ENCODE results near the gene TUBGCP6.

TUBGCP6 gene

DNA sequence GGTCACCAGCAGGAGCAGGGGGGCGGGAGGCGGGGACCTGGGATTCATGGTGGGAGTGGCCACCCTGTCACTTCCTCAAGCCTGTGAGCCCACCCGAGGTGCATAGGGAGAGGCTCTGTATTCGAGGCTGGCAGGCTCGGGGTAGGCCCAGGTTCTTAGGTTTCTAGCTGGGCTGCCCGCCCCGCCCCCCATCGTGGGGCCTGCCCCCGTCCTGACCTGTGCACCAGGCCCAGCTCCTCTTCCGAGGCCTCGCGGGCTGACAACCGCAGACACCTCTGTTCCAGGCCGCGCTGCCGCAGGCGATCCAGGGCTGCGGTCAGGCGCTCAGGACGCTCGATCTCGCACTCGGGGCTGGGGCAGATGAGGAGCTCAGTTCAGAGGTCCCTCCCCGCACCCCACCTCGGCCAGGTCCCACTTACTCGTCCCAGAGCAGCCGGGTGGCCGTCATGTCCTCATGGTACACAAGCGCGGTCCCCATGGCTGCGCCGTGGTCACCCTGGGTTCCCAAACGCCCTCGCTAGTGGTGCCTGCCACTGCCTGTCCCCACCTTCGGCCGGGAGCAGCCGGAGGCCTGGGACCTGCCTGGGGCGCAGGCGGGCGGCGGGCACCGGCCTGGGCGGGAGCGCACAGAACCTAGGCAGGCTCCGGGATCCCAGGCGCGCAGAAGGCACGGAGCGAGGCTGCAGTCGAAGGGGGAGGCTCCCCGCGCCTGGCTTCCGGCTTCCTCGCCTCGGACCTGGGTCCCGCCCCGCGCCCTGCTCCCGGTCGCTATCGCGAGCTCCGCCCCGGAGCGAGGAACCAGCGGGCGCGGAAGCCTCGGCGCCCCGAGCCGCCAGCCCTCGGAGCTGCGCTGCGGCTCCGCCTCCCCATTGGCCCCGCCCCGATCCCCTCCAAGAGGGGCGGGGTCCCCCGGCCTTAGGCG, 6.0 kb upstream of the TUBGCP6 start, which contains the start of gene HDAC10:
Gene HDAC10 (minus strand): TSS at position 711 of the 922 bp plus-strand sequence. CDS start 233 bp downstream, at position 478.
- peak; percentile 77 for DNase-seq

DNA sequence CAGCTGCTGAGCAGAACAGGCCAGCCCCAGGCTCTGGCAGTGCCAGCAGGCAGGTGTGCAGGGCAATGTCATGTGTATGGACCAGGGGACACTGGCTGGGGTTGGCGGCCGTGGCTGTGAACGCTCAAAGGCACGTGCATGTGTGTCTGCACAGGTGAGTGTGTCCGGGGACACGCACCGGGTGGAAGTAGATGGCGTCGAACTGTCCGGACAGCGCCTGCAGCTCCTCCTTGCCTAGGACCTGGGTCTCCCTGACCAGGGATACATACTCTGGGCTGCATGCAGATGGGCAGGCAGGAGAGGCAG, 5.4 kb upstream of the TUBGCP6 start:
- no peak for DNase-seq

DNA sequence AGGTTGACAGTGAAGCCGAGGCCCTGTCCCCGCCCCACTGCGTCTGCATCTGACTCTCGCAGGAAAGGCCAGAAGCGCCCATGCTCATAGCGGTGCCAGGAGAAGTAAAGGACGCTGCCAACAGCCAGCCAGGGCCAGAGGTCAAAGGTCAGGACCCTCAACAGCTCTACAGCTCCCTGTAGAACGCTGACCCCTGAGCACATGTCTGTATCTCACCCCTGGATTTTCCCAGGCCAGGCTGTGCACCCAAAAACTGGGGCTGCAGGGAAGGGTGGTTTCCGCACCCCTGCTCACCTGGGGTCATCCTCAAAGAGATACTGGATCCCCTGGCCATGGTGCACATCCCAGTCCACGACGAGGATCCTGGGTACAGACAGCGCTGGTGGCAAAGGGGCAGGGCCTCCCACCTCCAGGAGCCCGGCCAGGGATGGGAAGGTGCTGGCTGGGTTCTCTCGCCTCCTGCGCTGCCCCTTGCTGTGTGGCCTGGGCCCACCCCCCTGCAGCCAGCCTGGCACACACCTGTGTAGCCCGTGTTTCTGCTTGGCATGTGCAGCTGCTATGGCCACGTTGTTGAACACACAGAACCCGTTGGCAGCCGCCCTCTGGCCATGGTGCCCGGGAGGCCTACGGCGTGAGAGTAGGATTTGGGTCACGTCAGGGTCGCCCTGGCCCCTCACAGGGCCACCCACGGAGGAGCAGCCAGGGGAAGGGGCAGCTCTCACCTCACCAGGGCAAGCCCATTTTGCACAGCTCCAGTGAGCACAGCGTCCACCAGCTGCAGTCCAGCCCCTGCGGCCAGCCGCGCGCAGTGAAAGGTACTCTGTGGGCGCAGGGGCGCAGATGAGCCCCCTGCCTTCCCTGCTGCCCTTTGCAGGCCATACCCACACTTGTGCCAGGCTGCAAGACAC, 4.8 kb upstream of the TUBGCP6 start:
- DNase-seq: no peak

DNA sequence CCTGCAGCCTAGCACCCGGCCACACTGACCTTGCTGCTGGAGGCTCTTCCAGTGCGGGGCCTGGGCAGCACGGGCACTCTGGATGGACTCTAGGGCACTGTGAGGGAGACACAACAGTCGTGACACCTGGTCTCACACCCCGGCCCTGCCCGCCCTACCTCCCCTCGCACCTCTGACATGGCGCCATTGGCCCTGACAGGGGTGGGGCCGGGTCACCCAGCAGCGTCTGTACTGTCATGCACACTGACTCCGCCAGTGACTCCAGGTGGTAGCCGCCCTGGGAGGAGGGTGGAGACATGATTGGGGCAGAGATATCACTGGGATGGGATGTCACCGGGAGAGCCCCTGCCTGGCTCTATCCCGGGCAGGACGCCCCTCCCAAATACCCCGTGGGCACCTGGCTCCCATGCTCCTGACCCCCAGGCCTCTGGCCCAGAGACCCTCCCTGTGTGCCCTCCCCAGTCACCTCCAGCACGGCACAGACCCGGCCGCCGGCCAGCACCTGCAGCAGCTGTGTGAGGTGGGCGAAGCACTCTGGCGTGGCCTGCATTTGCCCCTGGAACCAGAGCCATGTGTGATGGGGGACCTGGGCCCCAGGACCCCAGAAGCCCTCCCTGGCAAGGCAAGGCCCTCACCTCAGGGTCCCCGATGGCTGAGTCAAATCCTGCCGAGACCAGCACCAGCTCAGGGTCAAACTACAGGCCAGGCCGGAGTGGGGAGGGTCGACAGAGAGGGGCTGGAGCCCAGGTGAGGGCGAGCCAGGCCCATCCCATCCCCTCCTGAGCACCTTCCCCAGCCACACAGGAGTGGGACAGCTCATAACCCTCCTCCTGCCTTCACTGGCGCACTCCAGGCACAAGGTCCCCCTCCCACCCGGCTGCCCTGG, 3.6 kb upstream of the TUBGCP6 start:
- DNase-seq: no peak

DNA sequence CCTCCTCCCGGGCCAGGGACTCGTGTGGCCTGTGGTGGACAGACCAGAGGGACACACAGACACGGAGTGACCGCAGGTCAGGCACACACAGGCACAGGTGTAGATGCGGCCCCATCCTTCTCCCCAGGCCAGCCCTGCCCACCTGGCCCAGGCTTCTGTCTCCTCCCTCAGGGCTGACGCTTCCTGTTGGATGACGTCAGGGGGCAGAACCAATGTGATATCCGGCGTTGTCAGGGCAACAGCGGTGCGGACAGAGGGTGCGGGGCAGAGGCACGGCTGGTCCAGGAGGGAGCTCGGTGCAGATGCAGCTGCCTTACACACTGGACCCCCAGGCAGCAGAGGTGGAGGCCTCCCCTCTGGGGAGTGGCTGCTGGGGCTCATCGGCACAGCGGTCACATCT, 2.9 kb upstream of the TUBGCP6 start:
- DNase-seq: no peak

DNA sequence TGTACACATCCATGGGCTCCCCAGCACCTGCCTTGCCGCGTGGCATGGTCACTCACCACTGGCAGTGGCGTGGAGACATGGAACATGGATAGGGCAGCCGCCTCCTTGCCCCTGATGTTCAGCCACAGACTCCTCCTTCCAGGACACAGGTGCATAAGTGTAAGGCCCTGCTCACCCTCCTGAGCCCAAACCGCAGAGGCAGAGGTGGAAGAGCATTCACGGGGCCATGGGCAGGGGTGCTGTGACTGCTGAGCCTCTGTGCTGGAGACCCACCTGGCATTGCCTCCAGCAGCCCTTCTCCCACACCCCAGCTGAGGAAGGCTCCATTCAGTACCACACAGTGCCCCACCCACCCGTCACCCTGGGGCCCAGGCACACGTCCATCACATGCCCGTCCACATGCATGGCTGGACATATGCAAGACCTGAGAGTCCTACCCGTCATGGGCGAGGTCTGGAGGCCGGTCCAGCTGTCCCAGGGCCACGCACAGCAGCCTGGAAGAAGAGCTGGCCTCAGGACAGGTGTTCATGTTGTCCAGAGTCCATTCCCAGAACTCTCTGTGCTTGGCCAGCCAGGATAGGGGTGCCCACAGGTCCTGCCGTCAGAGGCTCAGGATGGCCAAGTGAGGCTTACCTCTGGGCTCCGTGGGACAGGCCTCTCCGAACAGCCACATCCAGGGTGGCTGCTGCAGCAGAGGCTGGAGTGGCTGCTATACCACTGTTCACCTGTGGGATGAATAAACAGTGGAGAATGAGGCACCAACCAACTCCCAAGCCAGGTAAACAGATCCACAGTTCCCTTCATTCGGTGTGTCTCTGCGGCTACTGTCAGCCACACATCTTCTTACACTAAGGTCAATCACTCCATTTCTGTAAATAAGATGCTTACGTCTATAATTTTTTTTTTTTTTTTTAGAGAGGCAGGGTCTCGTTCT, 1.7 kb upstream of the TUBGCP6 start:
- DNase-seq: no peak

DNA sequence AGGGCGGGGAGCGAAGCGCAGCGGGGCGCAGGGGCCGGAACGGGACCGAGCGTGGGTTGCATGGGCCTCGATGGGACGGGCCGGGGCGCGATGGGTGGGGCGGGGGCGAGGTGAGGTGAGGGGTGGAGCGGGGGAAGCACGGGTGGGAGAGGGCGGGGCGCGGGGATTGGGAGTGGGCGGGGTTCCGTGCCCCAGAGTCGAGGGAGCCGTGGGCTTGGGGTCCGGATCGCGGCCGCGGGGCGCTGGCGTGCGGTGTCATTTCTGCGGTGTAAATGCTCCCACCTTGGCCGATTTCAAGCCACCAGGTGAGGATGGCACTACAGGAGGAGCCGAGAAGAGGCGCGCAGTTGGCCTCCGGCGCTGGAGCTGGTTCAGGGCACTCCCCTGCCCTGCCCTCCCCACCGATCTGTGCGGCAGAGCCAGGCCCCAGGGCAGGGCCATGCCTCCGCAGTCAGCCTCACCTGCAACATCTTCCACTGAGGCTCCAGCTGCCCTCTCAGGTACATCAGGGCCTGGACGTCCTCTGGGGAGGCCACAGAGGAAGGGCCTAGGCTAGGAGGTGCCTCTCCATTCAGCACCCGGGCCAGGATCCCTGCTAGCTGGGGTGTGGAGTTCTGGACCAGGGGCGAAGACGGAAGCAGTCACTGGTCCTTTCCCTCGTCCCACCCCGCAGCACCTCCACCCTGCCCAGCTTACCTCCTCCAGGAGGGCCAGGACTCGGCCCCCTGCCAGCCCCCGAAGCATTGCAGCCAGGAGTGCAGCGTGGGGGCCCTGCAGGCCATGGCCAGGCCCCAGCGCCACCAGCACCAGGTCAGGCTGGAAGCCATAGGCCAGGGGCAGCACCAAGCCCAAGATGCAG, 620 bp upstream of the TUBGCP6 start:
- no peak for DNase-seq

DNA sequence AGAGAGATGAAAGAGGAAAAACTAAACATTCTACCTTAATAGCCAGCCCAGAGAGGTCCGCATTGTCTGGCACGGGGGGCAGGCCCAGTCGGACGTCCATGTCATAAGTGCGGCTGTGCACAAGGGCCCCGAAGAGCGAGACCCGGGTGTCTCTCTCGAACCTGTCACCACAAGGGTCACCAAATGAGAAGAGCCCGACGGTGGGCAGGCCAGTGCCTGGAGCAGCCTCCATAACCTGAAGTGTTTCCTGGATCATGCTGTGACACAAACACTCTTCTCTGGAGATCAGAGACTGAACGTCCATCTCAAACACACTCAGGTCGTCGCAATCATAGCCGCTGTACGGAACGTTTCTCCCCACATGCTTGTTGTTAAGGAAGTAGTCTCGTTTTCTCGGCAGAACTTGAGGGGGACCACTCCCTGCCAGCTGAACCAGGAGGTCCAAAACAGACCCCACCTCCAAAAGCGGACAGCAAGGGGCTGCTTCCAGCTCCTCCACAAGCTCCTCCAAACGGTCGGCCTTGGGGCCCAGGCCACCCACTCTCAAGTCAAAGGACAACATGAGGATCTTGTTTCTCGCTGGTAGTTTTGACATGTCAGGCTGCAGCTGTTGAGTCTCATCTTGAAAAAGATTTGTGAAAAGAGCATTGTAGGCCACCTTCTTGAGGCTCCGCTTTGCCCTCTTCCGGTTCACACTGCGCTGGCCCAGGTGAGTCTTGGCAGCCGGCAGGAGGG, 971 bp downstream of the TUBGCP6 start:
- DNase-seq: no peak

DNA sequence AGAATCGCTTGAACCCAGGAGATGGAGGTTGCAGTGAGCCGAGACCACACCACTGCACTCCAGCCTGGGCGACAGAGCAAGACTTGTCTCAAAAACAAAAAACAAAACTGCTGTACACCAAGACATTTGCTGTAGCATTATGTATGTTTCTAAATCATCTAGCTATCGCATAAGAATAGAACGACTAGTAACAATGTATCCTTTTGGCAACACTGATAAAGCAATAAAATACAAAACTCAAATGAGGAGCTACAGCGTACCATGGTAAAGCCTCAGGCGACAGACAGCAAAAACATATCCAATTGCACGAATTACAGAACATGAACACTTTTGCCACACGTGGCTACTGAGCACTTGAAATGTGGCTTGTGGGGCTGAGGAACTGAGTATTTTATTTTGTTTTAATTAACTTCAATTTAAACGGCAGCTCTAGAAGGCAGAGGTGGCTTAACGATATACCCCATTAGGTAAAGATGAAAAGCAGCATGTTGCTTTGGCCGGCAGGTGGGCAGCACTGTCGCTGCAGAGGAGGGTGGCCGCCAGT, 2.3 kb downstream of the TUBGCP6 start:
- DNase-seq: no peak

DNA sequence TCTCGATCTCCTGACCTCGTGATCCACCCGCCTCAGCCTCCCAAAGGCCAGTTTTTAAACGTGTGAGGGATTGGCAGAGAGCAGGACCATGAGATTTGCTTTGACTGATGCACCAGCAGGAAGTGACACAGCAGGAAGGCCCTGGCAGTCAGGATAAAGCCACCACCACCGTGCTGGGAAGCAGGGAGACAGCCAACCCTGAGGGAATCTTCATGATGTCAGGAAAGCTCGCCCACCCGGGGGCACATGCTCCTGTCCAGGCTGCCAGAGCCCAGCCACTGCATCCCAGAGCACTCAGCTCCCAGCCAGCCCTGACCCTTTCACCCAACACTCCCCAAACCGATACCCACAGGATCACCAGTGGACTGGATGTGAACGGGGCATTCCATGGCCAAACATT, 6.1 kb downstream of the TUBGCP6 start:
- DNase-seq: no peak

DNA sequence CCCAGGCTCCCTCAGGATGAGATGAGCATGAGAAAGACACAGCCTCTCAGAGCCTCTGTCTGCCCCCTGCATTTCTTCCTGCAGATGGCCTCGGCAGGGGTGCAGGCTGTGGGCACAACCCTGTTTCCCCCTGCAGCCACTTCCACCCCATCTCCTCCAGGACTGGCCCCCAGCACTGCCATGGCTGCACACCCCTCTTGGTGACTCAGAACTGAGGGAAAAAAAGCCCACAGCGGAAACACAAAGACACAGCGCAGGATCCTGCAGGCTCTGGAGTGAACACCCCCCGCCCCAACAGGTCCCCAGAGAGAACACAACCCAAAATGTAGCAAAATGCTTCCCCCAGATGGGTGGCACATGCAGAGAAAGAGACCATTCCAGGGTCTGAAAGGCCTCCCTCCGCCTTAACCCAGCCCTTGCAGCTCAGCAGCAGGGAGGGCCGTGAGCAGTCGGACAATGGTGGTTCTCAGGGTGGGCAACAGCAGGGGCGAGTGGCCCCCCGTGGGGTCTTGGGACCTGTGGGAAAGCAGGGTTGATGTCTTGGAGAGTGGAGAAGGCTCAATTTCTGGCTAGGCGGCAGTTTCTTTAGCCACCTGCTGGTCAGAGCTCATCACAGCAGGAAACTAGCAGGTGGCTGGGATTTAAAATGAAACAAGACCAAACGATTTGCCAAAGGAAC, 8.0 kb downstream of the TUBGCP6 start:
- DNase-seq: no peak

DNA sequence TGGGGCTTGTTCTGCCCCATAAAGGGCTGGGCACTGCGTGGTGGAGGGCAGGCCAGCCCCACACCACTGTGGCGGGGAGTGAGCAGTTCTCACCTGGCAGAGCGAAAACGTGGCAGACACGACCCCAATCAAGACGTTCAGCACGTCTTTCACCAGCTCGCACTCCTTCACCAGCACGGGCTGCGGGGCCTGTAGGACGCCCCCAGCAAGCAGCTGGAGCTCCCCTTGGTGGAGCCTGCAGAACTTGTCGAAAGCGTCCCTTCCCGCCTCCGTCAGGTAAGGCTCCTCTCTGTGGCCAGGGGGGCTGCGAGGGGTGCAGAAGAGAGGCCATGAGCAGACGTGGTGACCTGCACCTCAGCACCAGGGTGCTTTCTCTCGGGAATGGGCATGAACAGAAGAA, 11.6 kb downstream of the TUBGCP6 start:
- no peak for DNase-seq

DNA sequence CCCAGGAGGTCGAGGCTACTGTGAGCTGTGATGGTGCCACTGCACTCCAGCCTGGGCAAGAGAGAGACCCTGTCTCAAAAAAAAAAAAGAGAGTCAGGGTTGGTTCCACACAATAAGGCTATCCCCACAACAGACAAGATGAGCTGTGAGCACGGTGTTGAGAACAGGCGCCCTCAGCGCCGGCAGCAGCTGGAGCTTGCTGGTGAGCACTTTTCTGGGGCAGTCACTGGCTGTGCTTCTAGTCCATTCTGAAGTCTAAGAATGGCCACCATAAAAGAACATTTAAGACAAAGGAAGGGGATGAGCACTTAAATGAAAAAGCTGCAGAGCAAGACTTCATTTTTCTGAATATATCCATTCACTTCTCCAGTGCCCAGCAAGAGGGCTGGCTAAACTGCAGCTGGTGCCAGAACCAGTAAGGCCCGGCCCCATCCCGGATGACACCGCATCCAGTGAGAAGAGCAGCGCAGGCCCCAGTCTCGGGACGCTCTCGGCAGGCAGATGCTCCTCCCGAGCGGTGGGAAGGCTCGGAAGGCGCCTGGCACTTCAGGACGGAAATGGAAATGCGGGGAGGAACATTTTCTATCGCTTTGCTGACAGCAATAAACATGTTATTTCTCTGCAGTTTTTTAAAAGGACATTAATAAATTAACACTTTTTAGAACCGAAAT, 12.2 kb downstream of the TUBGCP6 start:
- no peak for DNase-seq

DNA sequence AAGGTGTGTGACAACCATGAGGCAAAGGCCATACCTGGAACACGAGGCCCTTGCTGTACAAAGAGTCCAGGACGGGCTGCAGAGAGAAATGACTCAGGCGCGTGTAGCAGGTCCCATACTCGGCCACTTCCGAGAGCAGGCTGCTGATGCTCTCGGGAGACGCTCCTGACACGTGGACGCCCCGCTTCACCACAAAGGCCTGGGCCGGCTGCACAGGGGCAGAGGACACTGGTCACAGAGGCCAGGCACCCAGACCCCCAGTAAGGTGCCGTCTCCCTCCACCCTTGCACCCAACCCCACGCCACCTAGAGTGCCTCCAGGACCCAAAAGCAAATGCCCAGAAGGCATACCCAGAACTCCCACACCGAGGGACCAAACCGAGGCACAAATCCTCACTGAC, 15.5 kb downstream of the TUBGCP6 start:
- DNase-seq: no peak

DNA sequence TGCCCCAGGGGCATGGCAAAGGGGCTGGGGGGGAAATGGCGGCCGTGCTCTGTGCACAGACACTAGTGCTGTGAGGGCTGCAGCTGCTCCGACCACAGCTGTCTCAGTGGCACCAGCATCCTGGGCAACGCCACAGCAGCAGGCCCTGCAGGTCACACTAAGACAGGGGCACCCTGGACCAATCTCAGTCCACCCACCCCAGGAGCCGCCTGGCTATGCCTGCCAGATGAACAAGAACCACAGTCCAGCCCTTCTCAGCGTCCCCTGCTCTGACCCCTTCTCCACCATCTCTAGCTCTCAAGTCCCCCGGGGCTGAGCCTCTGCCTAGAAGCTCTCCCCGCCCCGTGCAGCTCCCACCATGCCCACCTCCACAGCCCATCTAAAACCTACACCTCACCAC, 16.5 kb downstream of the TUBGCP6 start:
- no peak for DNase-seq

DNA sequence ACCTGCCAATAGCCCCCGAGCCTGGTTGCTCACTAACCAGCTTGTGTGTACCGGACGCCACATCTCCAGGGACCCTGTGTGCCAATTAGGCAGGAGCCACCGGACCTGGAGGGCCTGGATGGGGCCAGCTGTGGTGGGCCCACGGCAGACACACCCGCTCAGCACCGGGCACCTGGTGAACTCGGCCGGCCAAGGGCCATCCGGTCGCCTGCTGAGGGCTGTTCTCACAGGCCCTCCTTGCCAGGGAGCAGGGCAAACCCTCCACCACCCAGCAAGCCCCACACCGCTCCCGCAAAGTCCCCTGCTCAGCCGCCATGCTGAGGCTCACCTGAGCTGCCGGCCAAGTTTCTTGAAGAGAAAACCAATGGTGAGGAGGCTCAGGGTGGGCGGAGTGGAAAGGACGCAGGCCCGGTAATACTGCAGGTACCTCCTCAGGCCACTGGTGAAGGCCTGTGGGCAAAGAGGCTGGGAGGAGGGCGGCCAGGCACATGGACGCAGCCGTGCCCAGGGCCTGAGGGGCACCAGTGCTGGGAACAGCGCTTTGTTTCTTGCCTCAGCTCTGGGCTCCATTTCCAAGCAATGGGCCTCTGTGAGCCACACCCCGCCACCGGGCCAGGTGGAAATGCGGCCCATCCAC, 17.1 kb downstream of the TUBGCP6 start:
- DNase-seq: no peak

DNA sequence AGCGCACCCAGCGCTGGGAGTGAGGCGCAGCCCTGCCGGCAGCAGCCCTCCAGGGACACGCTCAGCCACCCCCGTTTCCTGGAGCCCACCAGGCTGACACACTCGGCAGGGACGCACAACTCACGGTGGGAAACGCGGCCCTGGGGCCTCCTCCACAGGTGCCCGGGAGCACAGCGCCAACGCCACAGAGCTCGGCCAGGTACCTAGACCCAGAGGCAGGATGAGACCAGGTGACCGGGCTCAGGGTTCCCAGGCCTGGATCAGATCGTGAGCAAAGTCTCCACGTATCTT, 18.0 kb downstream of the TUBGCP6 start:
- no peak for DNase-seq

All from stimulated activated CD4-positive, alpha-beta T cell treated with anti-CD3 and anti-CD28 coated beads, Interleukin-12 subunit alpha, Interleukin-12 subunit beta, amount 100 ng/mL, for 4 hours (primary cell).